ENCODE data around the gene NGEF.

The NGEF gene

DNA sequence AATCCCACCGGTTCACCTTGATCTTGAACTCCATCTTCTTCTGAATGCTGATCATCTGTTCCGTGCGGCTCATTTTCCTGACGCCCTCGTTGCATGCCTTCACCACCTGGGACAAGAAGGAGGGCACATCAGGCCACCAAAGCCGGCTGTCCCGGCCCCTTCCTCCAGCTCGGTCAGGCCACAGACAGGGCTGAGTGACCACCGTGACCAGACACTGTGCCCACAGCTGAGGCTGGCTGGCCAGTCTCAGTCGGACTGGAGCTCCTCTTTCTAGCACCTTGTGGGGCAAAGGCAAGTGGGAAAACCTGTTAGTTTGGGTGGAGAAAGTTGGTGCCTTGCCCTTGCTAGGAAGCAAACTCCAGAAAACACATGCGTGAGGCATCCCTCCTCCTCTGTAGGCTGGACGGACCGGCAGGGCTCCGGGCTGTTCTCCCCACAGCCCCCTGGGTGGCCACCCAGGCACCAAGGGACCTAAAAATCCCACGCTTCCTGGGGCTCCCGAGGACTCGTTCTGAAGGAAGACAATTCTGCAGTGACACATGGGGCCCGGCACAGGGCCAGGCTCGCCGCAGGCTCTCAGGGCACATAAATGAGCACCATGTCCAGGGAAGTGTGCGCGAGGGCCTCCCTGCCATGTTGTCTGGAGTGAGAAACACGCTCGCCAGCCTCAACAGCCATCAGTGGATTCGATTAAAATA lies 127.6 kb downstream of the NGEF start:
- no peak for DNase-seq (ENCODE audit: low read depth, low spot score)

DNA sequence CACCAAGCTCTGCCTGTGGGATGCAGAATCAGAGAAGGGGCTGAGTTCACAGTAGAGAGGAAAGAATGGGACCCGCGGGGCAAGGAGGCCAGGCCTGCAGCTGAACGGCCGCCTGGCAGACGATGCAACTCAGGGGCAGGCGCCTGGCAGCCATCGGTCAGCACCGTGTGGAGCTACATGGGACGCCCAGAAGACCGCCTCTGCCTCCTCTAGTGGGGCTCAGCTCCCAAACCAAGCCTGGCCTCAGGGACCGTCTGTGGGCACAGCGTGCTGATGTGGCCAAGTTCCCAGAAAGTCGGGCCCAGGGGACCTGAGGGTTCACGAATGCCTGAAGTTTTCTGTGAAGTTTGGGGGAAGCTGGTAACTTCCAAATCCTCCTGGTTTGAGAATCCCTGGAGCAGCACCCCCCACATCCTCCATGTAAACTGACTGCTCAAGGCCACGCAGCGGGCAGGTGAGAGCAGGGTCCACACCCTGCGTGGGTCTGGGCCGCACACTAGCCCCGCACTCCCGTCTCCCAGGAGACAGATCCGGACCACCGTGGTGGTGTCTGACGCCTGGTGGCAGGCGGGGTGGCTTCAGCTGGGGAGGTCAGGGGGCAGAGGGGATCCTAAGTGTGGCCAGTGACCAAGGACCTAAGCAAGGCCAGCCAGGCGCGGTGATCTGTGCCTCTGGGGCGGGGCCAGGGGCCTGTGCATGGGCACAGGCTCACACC lies 128.3 kb downstream of the NGEF start:
- DNase-seq (ENCODE audit: low read depth, low spot score): no peak

DNA sequence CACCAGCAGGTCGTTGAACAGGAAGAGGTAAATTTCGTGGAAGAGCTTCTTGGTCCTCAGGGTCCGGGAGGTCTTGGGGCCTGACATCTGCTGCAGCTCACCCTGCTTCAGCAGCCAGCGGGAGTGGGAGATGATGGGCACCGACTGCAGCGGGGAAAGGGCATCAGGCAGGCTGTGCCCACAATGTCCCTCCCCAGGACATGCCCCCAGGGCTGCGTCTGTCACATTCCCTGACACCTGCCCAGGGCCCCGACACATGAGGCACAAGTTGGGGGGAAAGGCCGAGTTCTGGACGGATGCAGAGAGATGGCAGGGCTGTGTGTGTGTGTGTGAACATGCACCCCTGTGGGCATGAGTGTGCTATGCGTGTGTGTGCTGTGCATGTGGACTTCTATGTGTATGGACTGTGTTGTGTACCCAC lies 129.0 kb downstream of the NGEF start:
- no peak for DNase-seq (ENCODE audit: low read depth, low spot score)

DNA sequence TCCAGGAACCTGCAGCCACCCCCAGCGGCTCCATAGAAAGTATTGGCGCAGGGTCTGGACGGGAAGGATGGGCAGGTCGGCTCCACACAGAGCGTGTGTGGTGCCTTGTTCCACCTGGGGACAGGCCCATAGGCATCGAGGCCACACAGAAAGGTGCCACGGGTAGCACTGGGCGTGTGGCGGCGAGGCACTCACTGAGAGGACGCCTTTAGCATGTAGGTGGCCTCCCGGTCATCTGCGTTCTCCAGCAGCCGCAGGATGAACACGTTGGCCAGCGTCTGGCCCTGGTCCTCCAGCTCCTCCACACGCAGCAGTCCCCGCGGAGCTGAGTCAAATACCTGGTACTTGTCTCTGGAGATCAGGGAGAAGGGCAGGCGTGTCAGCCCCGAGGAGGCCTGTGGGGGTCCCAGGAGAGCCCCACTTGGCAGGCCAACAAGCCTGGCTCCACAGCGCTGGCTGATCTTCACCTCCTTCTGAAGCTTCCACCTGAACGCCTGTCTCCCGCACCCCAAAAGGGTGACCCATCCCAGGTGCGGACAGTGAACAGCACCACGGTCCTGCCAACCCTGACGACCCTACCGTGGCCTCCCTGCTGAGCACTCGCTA lies 129.8 kb downstream of the NGEF start:
- no peak for DNase-seq (ENCODE audit: low read depth, low spot score)

DNA sequence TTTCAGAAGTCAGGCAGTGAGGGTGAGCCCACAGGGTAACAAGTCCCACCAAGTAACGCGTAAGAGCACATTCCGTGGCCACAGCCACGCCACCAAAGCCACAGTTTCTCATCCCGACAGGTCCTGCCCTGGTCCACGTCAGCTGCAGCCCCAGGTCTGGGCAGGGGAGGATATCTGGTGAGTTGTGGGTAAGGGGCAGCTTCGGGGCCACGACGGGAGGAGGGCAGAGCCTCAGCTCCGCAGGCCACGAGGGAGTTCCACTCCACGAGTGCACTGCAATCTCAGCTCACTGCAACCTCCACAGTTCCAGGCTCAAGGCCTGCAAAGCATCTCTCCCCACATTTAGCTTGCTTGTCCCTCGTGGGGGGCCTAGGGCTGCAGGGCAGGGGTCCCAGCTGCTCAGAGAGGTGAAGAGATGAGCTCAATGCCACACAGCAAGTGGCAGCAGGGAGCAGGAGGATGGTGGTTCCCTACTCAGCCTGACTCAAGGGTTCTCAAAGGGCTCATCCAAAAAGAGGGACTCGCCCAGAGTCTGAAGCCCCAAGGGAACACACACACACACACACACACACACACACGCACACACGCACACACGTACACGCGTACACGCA lies 130.4 kb downstream of the NGEF start:
- DNase-seq (ENCODE audit: low read depth, low spot score): no peak

DNA sequence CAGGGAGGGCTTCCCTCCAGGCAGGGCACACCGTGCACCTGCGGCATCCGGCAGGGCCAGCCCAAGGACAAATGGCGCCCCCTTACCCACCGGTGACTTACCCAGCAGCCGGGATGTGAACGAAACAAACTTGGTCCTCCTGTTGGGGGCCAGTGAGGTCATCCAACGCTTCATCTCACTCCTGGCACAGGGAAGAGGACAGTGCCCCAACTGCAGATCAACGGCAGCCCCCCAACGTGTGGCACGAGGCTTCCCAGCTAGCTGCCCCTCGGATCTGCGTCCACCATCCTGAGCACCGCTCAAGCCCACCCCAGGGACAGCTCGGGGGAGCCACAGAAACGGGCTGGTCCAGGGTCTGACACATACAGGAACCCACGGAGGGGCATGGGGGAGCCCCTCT lies 131.0 kb downstream of the NGEF start:
- DNase-seq (ENCODE audit: low read depth, low spot score): no peak

DNA sequence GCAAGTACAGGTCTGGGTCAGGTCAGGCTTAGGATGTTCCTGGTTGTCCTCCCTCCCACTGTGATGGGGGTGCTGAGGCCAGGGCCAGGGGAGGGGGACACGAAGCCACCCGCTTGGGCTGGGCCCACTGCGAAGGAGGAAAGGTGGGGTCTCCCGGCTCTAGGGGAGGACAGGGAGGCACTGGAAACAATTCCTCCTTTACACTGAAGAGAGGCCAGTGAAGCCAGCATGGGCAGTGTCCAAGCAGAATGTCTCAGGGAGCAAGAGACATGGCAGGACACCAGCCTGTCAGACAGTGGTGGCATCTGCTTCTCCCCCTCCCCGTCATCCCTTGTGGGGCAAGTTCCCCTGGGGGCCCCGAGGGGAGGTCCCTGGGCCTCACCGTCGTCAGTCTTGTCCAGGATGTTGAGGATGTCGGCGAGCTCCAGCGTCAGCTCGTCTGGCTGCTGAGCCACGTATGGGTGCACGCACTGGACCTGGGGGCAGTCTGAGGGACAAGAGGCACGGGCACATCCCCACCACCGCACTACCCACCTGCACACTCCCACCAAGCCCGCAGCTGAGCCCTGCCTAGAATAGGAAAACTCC lies 132.2 kb downstream of the NGEF start:
- DNase-seq (ENCODE audit: low read depth, low spot score): no peak

DNA sequence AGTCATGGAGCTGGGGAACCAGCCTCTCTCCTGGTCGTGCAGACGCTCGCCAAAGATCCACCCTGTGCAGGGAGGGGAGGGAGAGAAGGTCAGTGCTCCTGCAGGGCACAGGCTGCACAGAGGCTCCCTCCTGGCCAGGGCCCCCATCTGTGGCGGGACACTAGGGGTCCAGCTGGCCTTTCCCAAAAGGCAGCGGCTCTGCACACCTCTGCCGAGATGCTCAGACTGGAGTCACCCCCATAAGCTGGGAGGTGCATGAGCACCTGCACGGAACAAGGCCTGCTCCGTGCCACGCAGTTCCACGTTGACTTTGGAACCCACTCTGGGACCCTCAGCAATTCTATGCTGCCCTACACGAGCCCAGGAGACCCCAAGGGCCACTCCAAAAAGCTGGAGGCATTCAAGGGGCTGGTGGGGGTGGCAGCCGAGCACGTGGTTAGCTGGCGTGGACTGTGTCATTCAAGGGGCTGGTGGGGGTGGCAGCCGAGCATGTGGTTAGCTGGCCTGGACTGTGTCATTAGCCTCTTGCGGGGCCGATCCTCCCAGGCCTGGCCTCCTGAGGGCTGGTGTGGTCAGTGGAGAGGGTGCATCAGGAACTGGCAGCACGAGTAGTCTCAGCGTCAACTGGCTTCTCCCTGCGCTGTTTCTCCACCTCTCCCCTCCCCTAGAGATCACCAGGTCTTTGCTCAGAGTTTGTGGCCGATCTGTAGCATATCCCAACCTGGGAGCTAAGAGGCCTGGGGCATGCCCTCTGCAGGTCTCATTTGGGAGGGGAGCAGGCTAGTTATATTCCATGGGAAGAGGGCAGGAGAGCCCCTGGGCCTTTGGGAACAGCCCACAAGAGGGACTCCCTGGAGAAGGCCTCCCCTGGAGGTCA lies 133.2 kb downstream of the NGEF start:
- DNase-seq (ENCODE audit: low read depth, low spot score): no peak

DNA sequence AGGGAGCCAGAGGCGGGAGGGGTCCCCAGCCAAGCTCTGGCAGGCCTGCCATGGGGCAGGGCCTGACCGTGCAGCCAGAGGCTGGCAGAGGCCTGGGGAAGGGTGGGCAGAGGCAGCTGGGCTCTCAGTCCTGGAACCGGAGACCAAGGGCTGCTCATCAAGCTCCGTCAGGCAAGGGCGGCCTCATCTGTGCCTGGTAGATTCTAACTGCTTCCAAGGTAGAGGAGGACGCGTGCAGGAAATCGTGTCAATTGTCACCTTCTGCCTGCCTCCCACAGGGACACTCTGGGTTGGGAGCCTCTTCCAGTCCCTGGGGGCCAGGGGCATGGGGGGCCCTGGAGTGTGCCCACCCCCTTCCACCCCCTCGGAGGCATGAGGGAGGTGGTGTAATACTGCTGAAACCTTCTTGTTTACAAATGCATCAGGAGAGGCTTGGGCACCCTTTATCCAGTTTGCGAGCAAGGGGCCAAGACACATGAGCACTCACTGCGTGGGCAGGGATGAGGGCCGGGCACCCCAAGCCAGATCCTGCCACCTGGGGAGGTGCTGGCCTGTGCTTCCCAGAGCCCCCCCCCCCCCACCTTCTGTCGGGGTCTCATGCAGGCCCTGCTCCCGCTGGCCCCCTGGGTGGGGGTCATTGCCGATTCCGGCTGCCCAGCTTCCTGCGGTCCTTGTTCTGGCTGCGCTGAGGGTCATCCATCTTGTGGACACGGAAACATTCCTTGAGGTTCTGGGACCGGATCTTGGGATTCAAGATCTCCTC lies 134.0 kb downstream of the NGEF start:
- no peak for DNase-seq (ENCODE audit: low read depth, low spot score)

DNA sequence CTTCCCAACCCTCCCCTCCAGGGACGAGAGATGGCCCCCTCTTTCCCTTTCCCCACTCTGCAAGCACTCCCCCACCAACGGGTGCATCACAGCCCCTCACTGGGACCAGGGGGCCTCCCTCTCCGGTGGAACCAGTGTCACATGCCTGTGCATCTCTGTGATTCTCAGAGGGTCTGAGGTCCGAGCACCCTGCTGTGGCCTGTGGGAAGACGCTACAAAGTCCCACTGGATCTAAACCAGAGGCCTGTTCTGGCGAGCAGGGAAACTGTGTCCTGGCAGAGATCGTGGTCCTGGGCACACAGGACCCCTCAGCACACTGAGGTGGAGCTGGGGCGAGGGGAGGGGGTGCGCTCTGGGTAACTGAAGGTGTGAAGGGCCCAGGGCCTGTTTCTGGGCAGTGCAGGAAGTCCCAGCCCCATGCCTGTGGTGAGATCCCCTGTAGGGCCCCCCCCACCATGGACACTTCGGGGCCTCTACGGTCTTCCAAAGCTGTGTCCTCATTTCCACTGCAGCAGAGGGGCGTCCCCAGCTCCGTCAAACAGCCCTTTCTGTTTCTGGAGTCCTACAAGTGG lies 135.0 kb downstream of the NGEF start:
- DNase-seq (ENCODE audit: low read depth, low spot score): no peak

DNA sequence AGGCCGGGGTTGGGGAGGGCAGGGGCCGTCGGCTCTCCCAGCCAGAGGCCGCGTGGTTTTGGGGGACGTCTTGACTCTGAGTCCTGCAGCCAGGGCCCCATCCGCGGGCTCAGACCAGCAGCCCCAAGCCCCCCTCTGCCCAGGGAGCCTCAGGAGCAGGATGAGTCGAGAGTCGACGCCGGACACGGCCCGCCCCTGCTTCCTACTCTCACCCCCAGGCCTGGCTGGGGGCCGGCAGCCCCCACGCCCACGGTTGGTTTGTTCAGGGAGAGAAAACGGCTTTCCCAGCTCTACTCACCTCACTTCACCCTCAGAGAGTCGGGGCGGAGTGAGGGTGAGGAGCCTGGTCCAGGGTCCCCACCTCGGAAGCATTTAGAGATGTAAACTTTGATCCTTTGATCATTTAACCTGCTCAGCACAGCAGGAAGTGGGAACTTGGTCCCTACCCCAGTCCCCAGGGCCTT lies 136.0 kb downstream of the NGEF start:
- DNase-seq (ENCODE audit: low read depth, low spot score): no peak

DNA sequence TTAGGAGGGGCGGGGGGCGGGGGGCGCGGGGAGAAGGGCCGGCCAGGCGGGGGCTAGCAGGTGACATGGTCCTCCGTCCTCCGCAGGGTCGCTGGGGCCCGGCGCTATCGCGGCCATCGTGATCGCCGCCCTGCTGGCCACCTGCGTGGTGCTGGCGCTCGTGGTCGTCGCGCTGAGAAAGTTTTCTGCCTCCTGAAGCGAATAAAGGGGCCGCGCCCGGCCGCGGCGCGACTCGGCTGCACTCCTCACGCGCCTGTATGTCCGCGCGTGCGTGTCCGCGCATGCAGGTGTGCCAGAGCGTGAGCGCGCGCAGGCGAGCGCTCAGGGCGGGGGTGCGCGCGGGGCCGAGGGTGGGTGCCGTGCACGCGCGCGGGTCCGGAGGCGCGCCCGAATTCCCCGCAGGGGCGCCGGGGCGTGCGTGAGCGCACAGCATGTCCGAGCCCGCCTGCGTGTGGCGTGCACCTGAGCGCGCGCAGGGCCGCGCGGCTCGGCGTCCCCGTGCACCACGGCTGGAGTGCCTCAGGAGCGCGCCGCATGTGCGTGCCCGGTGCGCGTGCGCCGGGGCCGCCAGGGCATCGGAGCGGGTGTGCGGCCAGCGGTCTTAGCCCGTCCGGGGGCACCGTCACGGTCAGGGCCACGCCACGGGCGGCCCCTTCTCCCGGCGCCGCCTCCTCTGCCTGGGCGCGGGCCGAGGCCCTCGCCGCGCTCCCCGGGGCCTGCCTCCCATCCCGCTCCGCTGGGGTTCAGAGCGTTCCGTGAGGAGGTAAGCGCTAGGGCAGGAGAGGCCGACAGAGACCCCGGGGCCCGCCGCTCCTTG lies 136.7 kb downstream of the NGEF start:
- no peak for DNase-seq (ENCODE audit: low read depth, low spot score)

DNA sequence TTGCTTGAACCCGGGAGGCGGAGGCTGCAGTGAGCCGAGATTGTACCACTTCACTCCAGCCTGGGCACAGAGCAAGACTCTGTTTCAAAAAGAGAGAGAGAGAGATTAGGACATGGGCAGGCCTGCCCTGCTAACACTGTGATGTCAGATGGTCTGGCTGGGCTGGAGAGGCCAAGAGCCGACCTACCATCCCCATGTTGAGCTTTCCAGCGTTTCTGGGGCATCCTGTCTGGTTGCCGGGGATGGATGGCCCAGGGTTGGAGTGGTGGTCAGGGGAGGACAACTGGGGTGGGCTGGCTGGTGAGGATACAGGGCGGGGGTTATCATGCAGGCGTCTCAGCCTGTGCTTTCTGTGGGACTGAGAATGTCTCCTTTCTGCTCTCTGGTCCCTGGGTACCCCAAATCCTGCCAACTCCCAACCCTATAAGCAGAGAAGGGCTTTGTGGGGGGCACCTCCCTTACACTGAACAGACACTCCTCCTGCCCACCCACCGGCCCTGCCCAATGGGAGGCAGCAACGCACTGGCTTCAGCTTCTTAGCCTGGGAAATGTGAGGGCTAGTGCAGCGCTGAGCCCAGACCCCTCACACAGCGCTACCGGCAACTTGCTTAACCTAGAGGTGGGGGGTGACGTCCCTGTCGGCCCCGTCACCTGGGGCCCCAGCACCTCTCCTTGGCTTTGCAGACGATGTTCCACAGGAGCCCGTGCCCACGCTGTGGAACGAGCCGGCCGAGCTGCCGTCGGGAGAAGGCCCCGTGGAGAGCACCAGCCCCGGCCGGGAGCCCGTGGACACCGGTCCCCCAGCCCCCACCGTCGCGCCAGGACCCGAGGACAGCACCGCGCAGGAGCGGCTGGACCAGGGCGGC lies 137.6 kb downstream of the NGEF start:
- no peak for DNase-seq (ENCODE audit: low read depth, low spot score)

DNA sequence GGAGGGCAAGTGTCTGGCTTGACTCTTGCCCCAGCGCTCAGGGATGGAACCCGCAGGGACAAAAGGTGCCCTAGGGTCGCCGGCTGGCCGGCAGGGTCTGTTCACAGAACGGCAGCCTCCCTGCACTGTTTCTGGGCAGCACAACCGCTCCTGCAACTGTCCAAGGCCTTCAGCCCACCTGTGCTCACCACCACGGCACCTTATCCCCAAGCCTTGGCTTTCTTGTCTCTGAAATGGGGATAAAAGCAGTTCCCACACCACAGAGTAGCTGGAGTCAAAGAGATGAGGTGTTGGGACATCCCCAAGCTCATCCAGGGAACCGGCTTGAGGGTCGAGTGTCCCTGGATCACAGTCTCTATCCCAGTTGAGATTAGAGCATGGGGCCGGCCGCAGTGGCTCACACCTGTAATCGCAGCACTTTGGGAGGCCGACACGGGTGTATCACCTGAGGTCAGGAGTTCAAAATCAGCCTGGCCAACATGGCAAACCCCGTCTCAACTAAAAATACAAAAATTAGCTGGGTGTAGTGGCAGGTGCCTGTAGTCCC lies 138.3 kb downstream of the NGEF start:
- DNase-seq (ENCODE audit: low read depth, low spot score): no peak

DNA sequence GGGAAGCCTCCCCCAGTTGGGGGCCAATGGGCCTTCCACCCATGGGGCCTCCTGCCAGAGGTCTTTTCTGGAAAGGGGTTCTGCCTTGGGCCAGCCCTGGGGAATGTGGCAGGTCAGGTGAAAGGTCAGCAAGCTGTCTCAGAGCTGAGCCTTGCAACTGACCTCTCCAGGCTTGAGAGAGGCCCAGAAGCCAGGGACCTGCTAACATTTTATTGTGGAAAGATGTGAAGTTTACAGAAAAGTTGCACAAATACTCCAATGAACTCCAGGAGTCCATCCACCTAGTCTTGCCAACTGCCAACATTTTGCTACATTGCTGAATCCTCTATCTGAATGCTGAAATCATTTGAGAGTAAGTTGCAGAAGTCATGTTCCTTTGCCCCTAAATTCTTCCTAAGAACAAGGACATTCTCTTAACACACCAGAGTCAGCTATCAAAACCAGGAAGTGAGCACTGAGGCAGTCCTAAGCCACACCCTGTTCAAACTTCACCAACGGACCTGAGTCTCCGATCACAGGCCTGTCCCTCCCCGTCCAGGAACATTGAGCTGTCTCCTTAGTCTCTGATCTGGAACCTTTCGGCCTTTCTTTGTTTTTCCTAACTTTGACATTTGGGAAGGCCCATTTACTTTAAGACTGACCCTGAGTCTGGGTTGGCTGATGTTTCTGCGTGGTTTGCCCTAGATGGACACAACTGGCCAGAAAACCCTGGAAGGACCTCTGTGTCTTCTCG lies 139.0 kb downstream of the NGEF start:
- no peak for DNase-seq (ENCODE audit: low read depth, low spot score)

DNA sequence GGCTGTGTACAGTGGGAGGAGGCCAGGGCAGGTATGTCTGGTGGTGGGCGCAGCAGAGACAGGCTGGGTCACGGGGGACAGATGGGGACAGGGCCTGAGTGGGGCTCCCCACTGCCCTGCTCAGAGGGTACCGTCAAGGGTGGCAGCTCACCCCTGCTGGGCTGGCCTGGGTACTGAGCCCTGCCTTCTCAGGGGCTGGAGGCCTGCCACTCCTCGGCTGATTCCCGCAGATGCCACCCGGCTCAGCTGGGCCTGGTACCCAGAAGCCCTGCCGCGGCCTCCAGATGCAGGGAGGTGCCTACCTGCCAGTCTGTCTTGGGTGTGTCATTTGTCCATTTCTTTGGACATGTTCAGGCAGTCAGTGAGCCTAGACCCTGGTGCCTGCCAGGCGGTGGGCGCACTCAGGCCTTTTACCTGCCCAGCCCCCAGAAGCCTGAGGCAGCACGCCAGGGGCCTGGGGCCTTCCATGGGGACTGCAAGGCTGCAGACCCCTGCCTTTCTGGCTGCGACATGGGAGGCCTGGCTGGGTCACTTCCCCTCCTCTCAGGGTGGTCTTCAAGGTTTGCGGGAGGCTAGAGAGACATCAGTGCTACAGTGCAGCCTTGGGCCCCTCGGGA lies 139.7 kb downstream of the NGEF start:
- no peak for DNase-seq (ENCODE audit: low read depth, low spot score)

DNA sequence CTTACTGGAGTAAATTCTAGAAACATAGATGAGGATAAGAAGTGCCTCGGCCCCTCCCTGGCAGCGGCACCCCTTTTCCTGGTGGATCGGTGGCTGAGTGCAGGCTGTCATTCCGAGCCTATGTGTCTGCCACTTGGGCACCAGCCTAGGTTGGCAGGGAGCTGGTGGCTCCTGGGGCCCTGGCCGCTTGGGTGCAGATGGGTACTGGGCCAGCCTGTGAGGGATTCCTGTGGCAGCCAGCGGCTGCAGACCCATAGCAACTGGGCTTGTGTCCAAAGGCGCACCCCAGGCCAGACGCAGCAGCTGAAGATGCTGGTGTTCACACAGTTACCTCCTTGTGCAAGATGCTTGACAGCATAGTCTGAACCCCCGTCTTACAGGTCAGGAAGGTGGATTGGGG lies 140.2 kb downstream of the NGEF start:
- DNase-seq (ENCODE audit: low read depth, low spot score): no peak
